GM12891 (cell line): ENCODE measurements around the gene RTTN.

ENCODE experiments used
- DNase-seq: peaks from one replicate; pipeline ENCODE4 v3.0.0; 2011; ENCODE audit warnings: low spot score; ENCODE audit not compliant: insufficient read length
- FAIRE-seq: peaks from 2 replicates; lab custom pipeline; 2011; peaks lifted over from hg19 to GRCh38; lab: Jason Lieb, UNC
- PAX5 ChIP-seq: IDR thresholded peaks from 2 replicates; pipeline ENCODE4 v1.6.1; 2011; ENCODE audit warnings: low read length, moderate library complexity, mild to moderate bottlenecking; ENCODE audit not compliant: insufficient read depth, severe bottlenecking
- POLR2A ChIP-seq: IDR thresholded peaks from 2 replicates; pipeline ENCODE4 v1.6.1; 2011; ENCODE audit warnings: low read depth, low read length, control low read depth
- POLR2AphosphoS5 ChIP-seq: IDR thresholded peaks from 2 replicates; pipeline ENCODE4 v1.6.1; 2011; ENCODE audit warnings: low read depth, low read length, control low read depth
- POU2F2 ChIP-seq: IDR thresholded peaks from 2 replicates; pipeline ENCODE4 v1.6.1; 2011; ENCODE audit warnings: low read depth, mild to moderate bottlenecking, control low read depth, low read length, moderate library complexity
- SPI1 ChIP-seq: IDR thresholded peaks from 2 replicates; pipeline ENCODE4 v1.6.1; 2011; ENCODE audit warnings: low read depth, low read length, control low read depth
- TAF1 ChIP-seq: IDR thresholded peaks from 2 replicates; pipeline ENCODE4 v1.6.1; 2011; ENCODE audit warnings: low read depth, low read length, control low read depth

Gene RTTN

DNA sequence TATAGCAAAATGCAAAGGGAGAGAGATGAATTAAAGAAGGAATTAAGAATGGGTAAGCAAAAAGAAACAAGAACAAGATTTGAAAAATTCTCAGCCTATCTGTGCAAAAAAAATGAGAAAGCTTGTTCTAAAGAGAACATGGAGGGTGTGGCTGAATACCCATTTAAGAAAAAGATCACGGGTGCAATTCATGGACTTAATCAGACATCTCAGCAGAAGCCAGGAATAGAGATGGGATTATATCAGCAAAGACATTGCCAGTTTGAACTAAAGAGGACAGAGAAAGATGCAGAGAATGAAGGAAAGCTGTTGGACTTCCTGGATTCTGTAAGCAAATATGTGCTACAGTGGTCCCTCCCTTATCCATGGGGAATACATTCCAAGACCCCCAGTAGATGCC lies 115.6 kb downstream of the RTTN start:
- no peak for FAIRE-seq
- DNase-seq = no peak
- TF ChIP-seq PAX5 (no peak), POU2F2 (no peak), POLR2AphosphoS5 (no peak), SPI1 (no peak), TAF1 (no peak), POLR2A (no peak)

- DNase-seq (no peak), FAIRE-seq (no peak)
- TF ChIP-seq PAX5 (no peak), TAF1 (no peak), POLR2A (no peak), POLR2AphosphoS5 (no peak), POU2F2 (no peak), SPI1 (no peak)
Observed at GRCh38 chr18:70086085-70086484, 119.4 kb downstream of the RTTN start.

- DNase-seq (no peak), FAIRE-seq (peak; percentile 33)
- TF ChIP-seq SPI1 = no peak
- TF ChIP-seq TAF1 = no peak
- no peak for TF ChIP-seq PAX5
- no peak for TF ChIP-seq POLR2AphosphoS5
- no peak for TF ChIP-seq POLR2A
- no peak for TF ChIP-seq POU2F2
Observed at GRCh38 chr18:70085641-70086040, 119.8 kb downstream of the RTTN start.

DNA sequence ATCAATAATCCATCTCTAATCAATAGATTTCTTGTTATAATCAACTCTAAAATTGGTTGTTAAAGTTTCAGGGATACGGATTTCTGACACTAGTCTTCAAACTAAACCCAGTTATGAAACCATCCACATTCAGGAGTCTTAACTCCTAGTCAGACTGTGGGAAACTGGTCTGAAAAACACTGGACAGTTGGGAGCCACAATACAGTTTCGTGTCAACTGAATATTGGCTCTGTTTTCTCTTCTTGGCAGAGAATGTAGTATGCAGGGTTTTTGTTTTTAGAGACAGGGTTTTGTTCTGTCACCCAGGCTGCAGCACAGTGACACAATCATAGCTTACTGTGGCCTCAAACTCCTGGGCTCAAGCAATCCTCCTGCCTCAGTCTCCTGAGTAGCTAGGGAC lies 123.1 kb downstream of the RTTN start:
- DNase-seq (no peak), FAIRE-seq (no peak)
- TF ChIP-seq SPI1 (no peak), POLR2A (no peak), TAF1 (no peak), POLR2AphosphoS5 (no peak), PAX5 (no peak)

- DNase-seq (no peak), FAIRE-seq (no peak)
- TF ChIP-seq POLR2AphosphoS5 = no peak
- TF ChIP-seq PAX5 = no peak
- TF ChIP-seq SPI1 = no peak
- no peak for TF ChIP-seq POU2F2
- no peak for TF ChIP-seq POLR2A
- no peak for TF ChIP-seq TAF1
Observed at GRCh38 chr18:70078106-70078505, 127.4 kb downstream of the RTTN start.

GRCh38 chr18:70075906-70076305 lies 129.6 kb downstream of the RTTN start:
- FAIRE-seq = no peak
- no peak for DNase-seq
- TF ChIP-seq POLR2A (no peak), TAF1 (no peak), POLR2AphosphoS5 (no peak), SPI1 (no peak), PAX5 (no peak), POU2F2 (no peak)

DNA sequence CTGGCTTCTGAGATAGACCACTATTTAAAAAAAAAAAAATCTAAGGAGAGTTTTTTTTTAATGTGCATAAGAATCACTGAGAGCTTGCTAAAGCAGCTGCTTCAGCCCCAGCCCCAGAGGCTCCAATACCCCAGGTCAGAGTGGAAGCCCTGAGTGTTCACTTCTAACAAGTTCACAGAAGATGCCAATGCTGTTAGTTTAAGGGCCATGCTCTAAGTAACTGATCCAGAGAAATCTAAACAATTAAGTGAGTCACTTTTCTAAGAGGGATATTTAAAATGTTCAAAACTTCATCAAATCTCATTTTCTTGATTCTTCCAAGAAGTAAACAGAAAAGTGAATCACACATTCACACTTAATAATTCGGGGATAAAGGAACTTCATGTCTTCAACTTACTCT lies 131.4 kb downstream of the RTTN start:
- DNase-seq (no peak), FAIRE-seq (no peak)
- TF ChIP-seq POLR2AphosphoS5 (no peak), SPI1 (no peak), PAX5 (no peak), POU2F2 (no peak), TAF1 (no peak), POLR2A (no peak)

- FAIRE-seq = no peak
- TF ChIP-seq TAF1 = no peak
- no peak for TF ChIP-seq SPI1
- TF ChIP-seq PAX5 = no peak
- TF ChIP-seq POLR2AphosphoS5 = no peak
- no peak for TF ChIP-seq POLR2A
- TF ChIP-seq POU2F2 = no peak
Observed at GRCh38 chr18:70073432-70073831, 132.1 kb downstream of the RTTN start.

DNA sequence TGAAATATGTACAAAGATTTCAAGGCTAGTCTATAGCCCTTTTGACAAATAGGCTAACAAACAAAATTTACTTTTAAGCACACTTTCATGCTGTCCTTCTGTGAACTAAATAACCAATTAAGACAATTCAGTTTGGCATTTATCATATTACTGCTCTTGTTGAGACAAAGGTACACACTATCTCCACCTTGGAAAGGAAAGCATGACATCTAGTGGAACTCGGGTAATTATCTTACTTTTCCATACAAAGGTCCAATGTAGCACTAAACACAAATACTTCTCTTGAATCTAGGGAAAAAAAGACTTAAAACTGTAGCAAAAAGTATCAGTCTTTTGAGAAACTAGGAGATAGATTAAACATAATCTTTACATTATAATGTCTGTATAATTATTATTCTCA lies 132.8 kb downstream of the RTTN start:
- no peak for DNase-seq
- no peak for TF ChIP-seq PAX5
- no peak for TF ChIP-seq SPI1
- TF ChIP-seq POLR2A = no peak
- no peak for TF ChIP-seq POU2F2
- TF ChIP-seq TAF1 = no peak
- TF ChIP-seq POLR2AphosphoS5 = no peak
- peak; percentile 51 for FAIRE-seq

More at GRCh38 chr18:70073432-70073831, 132.1 kb downstream of the RTTN start:
- no peak for DNase-seq

DNA sequence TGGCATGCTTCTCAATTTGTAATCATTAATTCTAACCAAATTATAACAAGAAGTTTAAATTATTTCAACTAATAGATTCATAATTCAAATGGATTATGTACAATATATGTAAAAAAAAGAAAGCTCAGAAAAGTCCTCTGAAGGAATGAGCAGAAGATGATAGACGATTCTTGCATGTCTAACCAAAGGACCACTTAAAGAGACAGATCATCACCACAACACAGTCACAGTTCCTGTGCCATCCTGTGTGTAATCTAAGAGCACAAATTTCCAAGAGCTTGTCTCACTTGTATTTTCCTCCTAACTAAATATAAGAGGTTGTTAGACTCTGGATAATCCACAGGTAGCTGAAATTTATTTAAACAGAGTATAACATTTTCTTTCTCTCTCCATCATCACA lies 135.5 kb downstream of the RTTN start:
- FAIRE-seq (no peak), DNase-seq (no peak)
- TF ChIP-seq PAX5 (no peak), SPI1 (no peak), POLR2AphosphoS5 (no peak), POU2F2 (no peak), TAF1 (no peak), POLR2A (no peak)

GRCh38 chr18:70069382-70069781 lies 136.1 kb downstream of the RTTN start:
- DNase-seq (no peak), FAIRE-seq (no peak)
- TF ChIP-seq SPI1 (no peak), POU2F2 (no peak), POLR2A (no peak), TAF1 (no peak), PAX5 (no peak), POLR2AphosphoS5 (no peak)
